ENCODE measurements around the gene CRYZ.
"Not testable (repeated sequence)": the region's sequence is repeated elsewhere in the genome, so short reads cannot be mapped to it uniquely, and the experiment has no call there.

The CRYZ gene

GRCh38 chr1:74679811-74680210 is 53.0 kb downstream of the CRYZ start:
- no peak for DNase-seq

- DNase-seq = no peak
Observed at GRCh38 chr1:74677926-74678325, 54.9 kb downstream of the CRYZ start.

GRCh38 chr1:74674278-74675048 is 58.4 kb downstream of the CRYZ start:
- no peak for DNase-seq

- peak; percentile 8 to 63 for DNase-seq
Observed at GRCh38 chr1:74673351-74674111, 59.3 kb downstream of the CRYZ start, which contains the start of gene ERICH3. ERICH3 (minus strand) TSS chr1:74673792; CDS start chr1:74673519, 273 bp downstream.

- DNase-seq = not testable (repeated sequence)
Observed at GRCh38 chr1:74670866-74671265, 62.0 kb downstream of the CRYZ start.

Data from NCI-H524 (cell line).